CD14-positive monocyte (primary cell): ENCODE results near the gene ZNF407. TPM values are rescaled to one million over a fixed set of nuclear protein-coding genes. Genes with fewer than 3 reads are reported as not detected.

Experiments used
- DNase-seq, 3 donors: peaks; one replicate each; pipeline ENCODE4 v3.0.0-alpha.2; 2011 to 2022
- H2AFZ ChIP-seq: 2 replicates; pipeline ENCODE4 v1.6.0; 2012; ENCODE audit warnings: mild to moderate bottlenecking, low read depth, low read length, inconsistent platforms; ENCODE audit not compliant: insufficient read depth, poor library complexity, severe bottlenecking
- H3K27ac ChIP-seq, 2 donors: 1 replicate in 1 of 2; 2 replicates in 1 of 2; pipeline ENCODE4 v1.5.1; 2012 to 2013; ENCODE audit warnings: low read length in 2 of 2, control low read depth in 1 of 2, inconsistent platforms in 1 of 2, low read depth in 1 of 2, mild to moderate bottlenecking in 1 of 2
- H3K27me3 ChIP-seq, 2 donors: one replicate each; pipeline versions ENCODE4 v1.6.0 to v1.6.1; 2011 to 2013; ENCODE audit warnings: low read length in 2 of 2; ENCODE audit not compliant: control insufficient read depth in 2 of 2, insufficient read depth in 2 of 2
- H3K36me3 ChIP-seq, 2 donors: replicated peaks in 1 of 2; 1 replicate in 1 of 2; 2 replicates in 1 of 2; pipeline versions ENCODE4 v1.5.1 to v1.6.1; 2012 to 2013; ENCODE audit warnings: low read length in 2 of 2, control low read depth in 1 of 2, inconsistent platforms in 1 of 2, mild to moderate bottlenecking in 1 of 2; ENCODE audit not compliant: insufficient read depth in 2 of 2, control insufficient read depth in 1 of 2
- H3K4me1 ChIP-seq, 2 donors: 1 replicate in 1 of 2; 2 replicates in 1 of 2; pipeline versions ENCODE4 v1.5.1 to v1.6.1; 2012 to 2013; ENCODE audit warnings: low read length in 2 of 2, control low read depth in 1 of 2, inconsistent platforms in 1 of 2, mild to moderate bottlenecking in 1 of 2, moderate library complexity in 1 of 2; ENCODE audit not compliant: insufficient read depth in 2 of 2, control insufficient read depth in 1 of 2
- H3K4me2 ChIP-seq: replicated peaks from 2 replicates; pipeline ENCODE3; 2012; ENCODE audit warnings: low read length, moderate library complexity, mild to moderate bottlenecking; ENCODE audit not compliant: poor library complexity, severe bottlenecking; ENCODE audit errors: extremely low read depth
- H3K4me3 ChIP-seq, 3 experiments: fragments of 200-600 bp in 1 of 3; sonication (generic) in 1 of 3; replicated peaks in 1 of 3; 1 replicate in 2 of 3; 2 replicates in 1 of 3; pipeline ENCODE4 v1.5.1; 2011 to 2013; ENCODE audit warnings: low read length in 3 of 3, mild to moderate bottlenecking in 3 of 3, control low read depth in 2 of 3, low read depth in 2 of 3, inconsistent platforms in 1 of 3, moderate library complexity in 1 of 3
- H3K79me2 ChIP-seq: 2 replicates; pipeline ENCODE4 v1.6.0; 2012; ENCODE audit warnings: mild to moderate bottlenecking, control low read depth, inconsistent platforms, low read length, moderate library complexity; ENCODE audit not compliant: insufficient read depth
- H3K9ac ChIP-seq: 2 replicates; pipeline ENCODE4 v1.6.0; 2017; ENCODE audit warnings: low read length, mild to moderate bottlenecking; ENCODE audit not compliant: insufficient read depth, poor library complexity, severe bottlenecking
- H3K9me3 ChIP-seq, 2 donors: replicated peaks in 1 of 2; 1 replicate in 1 of 2; 2 replicates in 1 of 2; pipeline versions ENCODE4 v1.5.1 to v1.6.1; 2012 to 2013; ENCODE audit warnings: low read length in 2 of 2, control low read depth in 1 of 2; ENCODE audit not compliant: control insufficient read depth in 1 of 2, insufficient read depth in 1 of 2
- H4K20me1 ChIP-seq: 2 replicates; pipeline ENCODE4 v1.6.0; 2012; ENCODE audit warnings: mild to moderate bottlenecking, low read length, control low read depth, moderate library complexity; ENCODE audit not compliant: insufficient read depth
- H3K27ac Mint-ChIP-seq, 7 donors: one replicate each; pipeline ENCODE4 v1.8.0; 2020; ENCODE audit warnings: mild to moderate bottlenecking in 7 of 7, mixed read lengths in 7 of 7, moderate library complexity in 6 of 7, inconsistent platforms in 2 of 7
- H3K27me3 Mint-ChIP-seq, 3 donors: one replicate each; pipeline ENCODE4 v1.8.0; 2021 to 2022; ENCODE audit warnings: low read depth in 3 of 3, mild to moderate bottlenecking in 3 of 3, mixed read lengths in 3 of 3, moderate library complexity in 3 of 3, inconsistent platforms in 1 of 3
- H3K36me3 Mint-ChIP-seq, 2 donors: one replicate each; pipeline ENCODE4 v1.8.0; 2020; ENCODE audit warnings: mixed read lengths in 2 of 2, inconsistent platforms in 1 of 2, mild to moderate bottlenecking in 1 of 2
- H3K4me1 Mint-ChIP-seq: one replicate; pipeline ENCODE4 v1.8.0; 2020; ENCODE audit warnings: mild to moderate bottlenecking, mixed read lengths
- H3K4me3 Mint-ChIP-seq, 2 donors: one replicate each; pipeline ENCODE4 v1.8.0; 2020; ENCODE audit warnings: mild to moderate bottlenecking in 2 of 2, mixed read lengths in 2 of 2, moderate library complexity in 1 of 2
- H3K9me3 Mint-ChIP-seq, 7 donors: one replicate each; pipeline ENCODE4 v1.8.0; 2020 to 2022; ENCODE audit warnings: mixed read lengths in 7 of 7, mild to moderate bottlenecking in 6 of 7, moderate library complexity in 6 of 7, inconsistent platforms in 2 of 7
- WGBS: methylation state at CpG from one replicate; pipeline ENCODE4 v1.1.5; 2013; ENCODE audit warnings: missing lambda C conversion rate; ENCODE audit not compliant: insufficient coverage; 5-methylcytosine and 5-hydroxymethylcytosine counted together
- intact Hi-C, 2 donors: fragments of 100-400 bp; cut with micrococcal nuclease; formaldehyde crosslinking; loops; one replicate each; pipeline versions ENCODE4 v1.15.0 to v1.15.1; 2023
- polyA plus RNA-seq, 3 donors: library from polyadenylated mRNA; depleted of rRNA in 1 of 3; unstranded in 2 of 3; stranded (reverse) in 1 of 3; fragments of 300-500 nt in 2 of 3; fragments of >200 nt in 1 of 3; fragmentation: Illumina TruSeq in 2 of 3; gene quantifications; 1 replicate in 2 of 3; 2 replicates in 1 of 3; pipeline ENCODE4 v1.2.3, GENCODE V29; 2012 to 2021
- TF ChIP-seq, protein P1 (sequence below): fragments of 200-600 bp; IDR thresholded peaks from one replicate; pipeline ENCODE4 v1.8.0; 2022; ENCODE audit warnings: antibody characterized with exemption, mild to moderate bottlenecking

The ZNF407 gene
- polyA plus RNA-seq, 3 donors = 1.3 to 3.6 (median 1.6) TPM

DNA sequence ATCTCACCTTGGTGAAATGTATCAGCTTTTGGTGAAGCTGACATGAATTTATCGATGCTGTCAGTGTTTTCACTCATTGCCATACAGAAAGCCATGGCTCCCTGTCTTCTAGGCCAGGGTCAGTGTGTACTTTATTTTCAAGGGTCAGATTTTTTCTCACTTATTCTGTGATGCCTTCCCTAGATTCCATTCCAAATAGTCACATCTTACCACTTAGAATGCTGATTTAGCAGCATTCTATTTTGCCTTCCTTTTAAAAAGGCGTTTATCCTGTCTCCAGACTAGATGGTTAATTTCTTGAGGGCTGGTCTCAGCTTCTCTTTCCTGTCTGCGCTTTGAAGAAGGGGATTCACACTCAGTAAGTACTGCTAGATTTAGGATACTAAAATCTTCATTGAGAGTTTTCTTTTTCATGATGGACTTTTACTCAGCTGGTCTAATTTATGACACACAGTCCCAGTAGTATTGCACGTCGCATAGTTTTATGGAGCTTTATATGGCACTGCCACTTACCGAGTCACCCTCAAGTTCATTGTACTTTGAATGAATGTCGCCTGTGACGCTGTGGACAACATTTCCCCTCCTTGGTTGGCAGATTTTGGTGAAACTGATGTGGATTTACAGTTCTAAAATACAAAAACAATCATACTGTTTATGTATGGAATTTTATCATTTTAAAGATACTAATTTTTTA is 194.0 kb downstream of the ZNF407 start:
- H3K4me1 Mint-ChIP-seq = no peaks in the 10 kb centered on the region
- no peak overlapping the region for H3K27ac ChIP-seq
- no peaks in the 10 kb centered on the region for H4K20me1 ChIP-seq
- H3K27me3 ChIP-seq = no peaks in the 10 kb centered on the region
- TF ChIP-seq, protein P1, sequence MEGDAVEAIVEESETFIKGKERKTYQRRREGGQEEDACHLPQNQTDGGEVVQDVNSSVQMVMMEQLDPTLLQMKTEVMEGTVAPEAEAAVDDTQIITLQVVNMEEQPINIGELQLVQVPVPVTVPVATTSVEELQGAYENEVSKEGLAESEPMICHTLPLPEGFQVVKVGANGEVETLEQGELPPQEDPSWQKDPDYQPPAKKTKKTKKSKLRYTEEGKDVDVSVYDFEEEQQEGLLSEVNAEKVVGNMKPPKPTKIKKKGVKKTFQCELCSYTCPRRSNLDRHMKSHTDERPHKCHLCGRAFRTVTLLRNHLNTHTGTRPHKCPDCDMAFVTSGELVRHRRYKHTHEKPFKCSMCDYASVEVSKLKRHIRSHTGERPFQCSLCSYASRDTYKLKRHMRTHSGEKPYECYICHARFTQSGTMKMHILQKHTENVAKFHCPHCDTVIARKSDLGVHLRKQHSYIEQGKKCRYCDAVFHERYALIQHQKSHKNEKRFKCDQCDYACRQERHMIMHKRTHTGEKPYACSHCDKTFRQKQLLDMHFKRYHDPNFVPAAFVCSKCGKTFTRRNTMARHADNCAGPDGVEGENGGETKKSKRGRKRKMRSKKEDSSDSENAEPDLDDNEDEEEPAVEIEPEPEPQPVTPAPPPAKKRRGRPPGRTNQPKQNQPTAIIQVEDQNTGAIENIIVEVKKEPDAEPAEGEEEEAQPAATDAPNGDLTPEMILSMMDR = no peak
- no peak for DNase-seq
- H3K4me2 ChIP-seq = no peak overlapping the region
- peaks cover 9 to 24% of the 10 kb centered on the region in 2 donors for H3K36me3 Mint-ChIP-seq
- peaks cover 0 to 5% of the 10 kb centered on the region in 2 donors for H3K36me3 ChIP-seq
- H3K4me1 ChIP-seq = no peaks in the 10 kb centered on the region
- H3K27ac Mint-ChIP-seq = no peak overlapping the region
- intact Hi-C loops = no loop called here
- no peak overlapping the region for H3K9ac ChIP-seq
- no peaks in the 10 kb centered on the region for H3K79me2 ChIP-seq
- no peak overlapping the region for H3K4me3 ChIP-seq
- H3K27me3 Mint-ChIP-seq = peaks cover 0 to 2% (median 0%) of the 10 kb centered on the region in 3 donors
- no peak overlapping the region for H3K4me3 Mint-ChIP-seq
- no peak overlapping the region for H2AFZ ChIP-seq
- no peaks in the 10 kb centered on the region for H3K9me3 ChIP-seq
- 100% methylated on average over 1 of the region's 8 CpGs for WGBS
- no peaks in the 10 kb centered on the region for H3K9me3 Mint-ChIP-seq

DNA sequence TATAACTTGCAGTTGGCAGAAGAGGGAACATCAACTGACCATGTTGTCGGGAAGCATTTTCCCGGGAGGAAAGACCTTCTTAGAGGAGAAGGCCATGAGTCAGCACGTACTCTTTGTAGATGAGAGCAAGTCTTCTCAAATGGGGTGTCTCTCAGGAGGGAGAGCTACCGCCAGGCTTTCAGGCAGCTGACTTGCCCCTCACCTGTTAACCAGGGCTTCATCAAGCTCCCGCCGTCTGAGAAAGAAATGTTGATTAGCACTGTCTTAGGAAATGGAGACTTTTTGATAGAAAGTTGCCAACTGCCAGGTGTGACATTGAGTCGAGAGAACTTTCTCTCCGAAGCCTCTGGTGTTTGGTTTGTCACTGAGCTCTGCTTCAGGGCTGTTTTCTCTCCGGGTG is 196.1 kb downstream of the ZNF407 start:
- H3K27ac Mint-ChIP-seq = no peak overlapping the region
- Histone ChIP-seq H4K20me1 (no peaks in the 10 kb centered on the region), H3K4me3 (no peak overlapping the region), H3K36me3 (peaks cover 0 to 5% of the 10 kb centered on the region in 2 donors), H3K4me1 (no peaks in the 10 kb centered on the region), H3K9ac (no peak overlapping the region), H3K4me2 (no peak overlapping the region), H3K27ac (no peak overlapping the region), H3K9me3 (no peaks in the 10 kb centered on the region), H3K27me3 (no peaks in the 10 kb centered on the region), H3K79me2 (no peaks in the 10 kb centered on the region), H2AFZ (no peak overlapping the region)
- no peak for DNase-seq
- intact Hi-C loops = no loop called here
- H3K4me3 Mint-ChIP-seq = no peak overlapping the region
- WGBS = 98% methylated on average over 5 of the region's 9 CpGs
- TF ChIP-seq, protein P1 = no peak
- no peaks in the 10 kb centered on the region for H3K9me3 Mint-ChIP-seq
- no peaks in the 10 kb centered on the region for H3K4me1 Mint-ChIP-seq
- peaks cover 0 to 18% of the 10 kb centered on the region in 2 donors for H3K36me3 Mint-ChIP-seq
- no peaks in the 10 kb centered on the region for H3K27me3 Mint-ChIP-seq
